Renal pelvis (tissue), 4 donors: ENCODE results near the gene PRAC2. TPM values are rescaled to one million over a fixed set of nuclear protein-coding genes. Genes with fewer than 3 reads are reported as not detected.

Experiments used
- DNase-seq: peaks from one replicate; pipeline ENCODE4 v3.0.0-alpha.2; 2013
- polyA plus RNA-seq, 3 donors: library from polyadenylated mRNA; unstranded; fragments of 120-200 nt; gene quantifications; one replicate each; pipeline ENCODE4 v1.2.1, GENCODE V29; 2013; ENCODE audit not compliant: insufficient read length in 3 of 3

PRAC2 gene
- polyA plus RNA-seq, 3 donors: not detected

- no peak for DNase-seq
Measured at GRCh38 chr17:48752399-48753288, 29.7 kb downstream of the PRAC2 start.

- no peak for DNase-seq
Measured at GRCh38 chr17:48753794-48754499, 31.0 kb downstream of the PRAC2 start.

- DNase-seq: no peak
Measured at GRCh38 chr17:48754500-48755261, 31.7 kb downstream of the PRAC2 start.

GRCh38 chr17:48755356-48755755, 32.4 kb downstream of the PRAC2 start:
- no peak for DNase-seq

GRCh38 chr17:48756830-48757251, 33.9 kb downstream of the PRAC2 start:
- no peak for DNase-seq

- DNase-seq: no peak
Measured at GRCh38 chr17:48757524-48757961, 34.6 kb downstream of the PRAC2 start.

- DNase-seq: no peak
Measured at GRCh38 chr17:48759288-48759687, 36.3 kb downstream of the PRAC2 start.

- DNase-seq: no peak
Measured at GRCh38 chr17:48760411-48760810, 37.4 kb downstream of the PRAC2 start.

- no peak for DNase-seq
Measured at GRCh38 chr17:48761114-48761513, 38.1 kb downstream of the PRAC2 start.

- DNase-seq: no peak
Measured at GRCh38 chr17:48767263-48767774, 44.3 kb downstream of the PRAC2 start.

GRCh38 chr17:48769009-48769675, 46.2 kb downstream of the PRAC2 start:
- DNase-seq: no peak

GRCh38 chr17:48770954-48771353, 48.0 kb downstream of the PRAC2 start:
- DNase-seq: no peak

GRCh38 chr17:48773245-48773644, 50.3 kb downstream of the PRAC2 start:
- DNase-seq: no peak

Other genes with a start within 250 kb of the PRAC2 start
- gene HOXB1, start 192.2 kb upstream of the PRAC2 start, polyA plus RNA-seq: 1 to 10 TPM in 1 of 3 donors, under 1 TPM in 2; 0.16 to 1.0 (median 0.83) TPM
- 10 to 100 TPM; 50.6 to 61.2 (median 58.4) TPM for gene HOXB2, start 178.1 kb upstream of the PRAC2 start, polyA plus RNA-seq
- 10 to 100 TPM; 12.7 to 22.9 (median 21.9) TPM for gene HOXB4, start 144.8 kb upstream of the PRAC2 start, polyA plus RNA-seq
- 100 to 1,000 TPM; 135 to 254 (median 222) TPM for gene HOXB3, start 132.9 kb upstream of the PRAC2 start, polyA plus RNA-seq
- 10 to 100 TPM; 36.1 to 48.2 (median 47.4) TPM for gene HOXB5, start 129.4 kb upstream of the PRAC2 start, polyA plus RNA-seq
- 100 to 1,000 TPM; 113 to 154 (median 147) TPM for gene HOXB6, start 118.2 kb upstream of the PRAC2 start, polyA plus RNA-seq
- 10 to 100 TPM; 53.4 to 59.9 (median 55.3) TPM for gene HOXB7, start 112.2 kb upstream of the PRAC2 start, polyA plus RNA-seq
- gene HOXB8, start 107.9 kb upstream of the PRAC2 start, polyA plus RNA-seq: 10 to 100 TPM; 57.9 to 64.7 (median 59.7) TPM
- 10 to 100 TPM; 68.2 to 73.4 (median 69.0) TPM for gene HOXB9, start 96.8 kb upstream of the PRAC2 start, polyA plus RNA-seq
- gene PRAC1, start 667 bp upstream of the PRAC2 start, polyA plus RNA-seq: not detected
- gene HOXB13, start 5.6 kb downstream of the PRAC2 start, polyA plus RNA-seq: not detected
- under 1 TPM; 0.34 to 0.52 (median 0.40) TPM for gene TTLL6, start 94.0 kb downstream of the PRAC2 start, polyA plus RNA-seq
- 10 to 100 TPM; 68.9 to 93.9 (median 76.6) TPM for gene CALCOCO2, start 107.8 kb downstream of the PRAC2 start, polyA plus RNA-seq
- 100 to 1,000 TPM; 149 to 158 (median 155) TPM for gene ATP5MC1, start 169.6 kb downstream of the PRAC2 start, polyA plus RNA-seq
- gene UBE2Z, start 185.2 kb downstream of the PRAC2 start, polyA plus RNA-seq: 100 to 1,000 TPM in 2 of 3 donors, 10 to 100 TPM in 1; 91.8 to 112 (median 105) TPM
- 100 to 1,000 TPM; 107 to 111 (median 108) TPM for gene SNF8, start 221.7 kb downstream of the PRAC2 start, polyA plus RNA-seq
- not detected for gene GIP, start 245.4 kb downstream of the PRAC2 start, polyA plus RNA-seq